Natural killer cell (primary cell): ENCODE results near the gene LDAH. TPM values are rescaled to one million over a fixed set of nuclear protein-coding genes. Genes with fewer than 3 reads are reported as not detected.

Experiments
- ATAC-seq, 3 donors: fragments of 150-1000 bp in 2 of 3; fragments of 200-7000 bp in 1 of 3; cut with Tn5 transposase; 1 replicate in 1 of 3; 2 replicates in 2 of 3; pipeline ENCODE4 v1.10.0; 2021; ENCODE audit warnings: mild to moderate bottlenecking in 2 of 3, moderate library complexity in 2 of 3
- DNase-seq, 2 donors: peaks; one replicate each; pipeline versions ENCODE4 v3.0.0 to v3.0.0-alpha.2; 2013 to 2021; ENCODE audit warnings: mixed read lengths in 1 of 2
- H3K27ac ChIP-seq: one replicate; pipeline ENCODE4 v1.5.1; 2013; ENCODE audit warnings: mild to moderate bottlenecking, low read length
- H3K27me3 ChIP-seq: one replicate; pipeline ENCODE4 v1.6.1; 2013; ENCODE audit warnings: low read length; ENCODE audit not compliant: control insufficient read depth, insufficient read depth
- H3K36me3 ChIP-seq: one replicate; pipeline ENCODE4 v1.6.1; 2013; ENCODE audit warnings: low read length; ENCODE audit not compliant: control insufficient read depth, insufficient read depth
- H3K4me1 ChIP-seq: one replicate; pipeline ENCODE4 v1.6.1; 2013; ENCODE audit warnings: low read length; ENCODE audit not compliant: control insufficient read depth, insufficient read depth
- H3K4me3 ChIP-seq: one replicate; pipeline ENCODE4 v1.5.1; 2013; ENCODE audit warnings: low read length
- H3K9me3 ChIP-seq: one replicate; pipeline ENCODE4 v1.6.1; 2013; ENCODE audit warnings: low read length; ENCODE audit not compliant: control insufficient read depth, insufficient read depth
- H3K27ac Mint-ChIP-seq, 2 donors: one replicate each; pipeline ENCODE4 v1.8.0; 2022; ENCODE audit warnings: mild to moderate bottlenecking in 2 of 2, mixed read lengths in 2 of 2, moderate library complexity in 1 of 2
- H3K27me3 Mint-ChIP-seq, 2 donors: one replicate each; pipeline ENCODE4 v1.8.0; 2022; ENCODE audit warnings: low read depth in 2 of 2, mixed read lengths in 2 of 2
- H3K36me3 Mint-ChIP-seq: one replicate; pipeline ENCODE4 v1.8.0; 2022; ENCODE audit warnings: mixed read lengths
- H3K4me1 Mint-ChIP-seq, 2 donors: one replicate each; pipeline ENCODE4 v1.8.0; 2022; ENCODE audit warnings: mixed read lengths in 2 of 2
- H3K4me3 Mint-ChIP-seq: one replicate; pipeline ENCODE4 v1.8.0; 2022; ENCODE audit warnings: mild to moderate bottlenecking, moderate library complexity, mixed read lengths
- H3K9me3 Mint-ChIP-seq, 2 donors: one replicate each; pipeline ENCODE4 v1.8.0; 2022; ENCODE audit warnings: mixed read lengths in 2 of 2
- CTCF ChIP-seq: fragments of 200-600 bp; IDR thresholded peaks from one replicate; pipeline ENCODE4 v1.8.0; 2022; ENCODE audit warnings: antibody characterized with exemption
- WGBS: methylation state at CpG from one replicate; pipeline ENCODE4 v1.1.7; 2013; ENCODE audit warnings: missing lambda C conversion rate; ENCODE audit not compliant: insufficient coverage; 5-methylcytosine and 5-hydroxymethylcytosine counted together
- intact Hi-C: fragments of 100-400 bp; cut with micrococcal nuclease; formaldehyde crosslinking; loops from one replicate; pipeline ENCODE4 v1.14.2; 2022
- total RNA-seq, 4 donors: library from RNA; stranded (reverse); fragments of 120-200 nt in 1 of 4; gene quantifications; one replicate each; pipeline versions ENCODE4 v1.2.3 to v1.2.4, GENCODE V29; 2013 to 2022

Gene LDAH
- total RNA-seq, 3 donors from 2014 or later (not counting 1 experiment from before 2014, with no cell fraction given), result 14.5 to 25.6 (median 17.2) TPM

GRCh38 chr2:20660506-20661420 lies 162.1 kb downstream of the LDAH start:
- Mint-ChIP-seq H3K4me3 (no peak overlapping the region), H3K27ac (no peak overlapping the region), H3K27me3 (peaks cover 59 to 65% of the 10 kb centered on the region in 2 donors), H3K36me3 (no peaks in the 10 kb centered on the region), H3K4me1 (no peaks in the 10 kb centered on the region), H3K9me3 (no peaks in the 10 kb centered on the region)
- no peak for TF ChIP-seq CTCF
- Histone ChIP-seq H3K9me3 (no peaks in the 10 kb centered on the region), H3K36me3 (no peaks in the 10 kb centered on the region), H3K4me3 (no peak overlapping the region), H3K4me1 (peaks cover 7% of the 10 kb centered on the region), H3K27me3 (peaks cover 25% of the 10 kb centered on the region), H3K27ac (no peak overlapping the region)
- no peak for DNase-seq
- 64% methylated on average over 8 of the region's 8 CpGs for WGBS
- ATAC-seq, result no peak
- intact Hi-C loops, result loop anchor here (1.0 to 2.0 kb wide), 2 partner anchors 162 to 303 kb away; partner anchors contain the start of gene LDAH

- H3K4me1 ChIP-seq, result no peaks in the 10 kb centered on the region
- no peak overlapping the region for H3K27ac ChIP-seq
- H3K9me3 ChIP-seq, result no peaks in the 10 kb centered on the region
- Mint-ChIP-seq H3K27me3 (peaks cover 41 to 50% of the 10 kb centered on the region in 2 donors), H3K4me1 (peaks cover 0 to 2% of the 10 kb centered on the region in 2 donors), H3K4me3 (no peak overlapping the region), H3K36me3 (no peaks in the 10 kb centered on the region), H3K27ac (no peak overlapping the region), H3K9me3 (no peaks in the 10 kb centered on the region)
- ATAC-seq, result no peak
- no peak for TF ChIP-seq CTCF
- H3K4me3 ChIP-seq, result no peak overlapping the region
- intact Hi-C loops, result no loop called here
- no peaks in the 10 kb centered on the region for H3K36me3 ChIP-seq
- peaks cover 9% of the 10 kb centered on the region for H3K27me3 ChIP-seq
- DNase-seq, result no peak
- WGBS, result 66% methylated on average over 3 of the region's 4 CpGs
Measured at GRCh38 chr2:20657522-20658235, 165.2 kb downstream of the LDAH start.

DNA sequence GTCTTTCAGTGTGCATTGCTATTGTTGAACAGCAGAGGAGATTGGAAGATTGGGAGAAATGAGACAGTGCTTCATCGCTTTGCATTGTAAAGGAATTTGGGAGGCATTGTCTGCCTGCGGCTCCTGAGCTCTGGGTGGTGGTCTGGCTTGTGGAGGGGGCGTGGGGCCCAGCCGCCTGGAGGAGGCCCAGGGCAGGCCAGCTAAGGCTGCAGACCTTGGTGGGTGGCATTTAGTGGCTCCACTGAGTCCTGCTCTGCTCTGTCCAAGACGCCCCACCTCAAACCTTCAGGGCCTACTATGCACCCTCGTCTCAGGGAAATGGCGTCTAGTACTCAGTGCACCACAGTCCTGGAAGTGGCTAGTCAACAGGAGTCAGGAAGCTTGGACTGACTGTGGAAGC lies 166.3 kb downstream of the LDAH start:
- TF ChIP-seq CTCF, result no peak
- ATAC-seq (no peak), DNase-seq (no peak)
- Histone ChIP-seq H3K9me3 (no peaks in the 10 kb centered on the region), H3K27me3 (peaks cover 1% of the 10 kb centered on the region), H3K4me3 (no peak overlapping the region), H3K27ac (no peak overlapping the region), H3K4me1 (peaks cover 4% of the 10 kb centered on the region), H3K36me3 (no peaks in the 10 kb centered on the region)
- Mint-ChIP-seq H3K4me1 (peaks cover 7 to 11% of the 10 kb centered on the region in 2 donors), H3K27ac (no peak overlapping the region), H3K36me3 (no peaks in the 10 kb centered on the region), H3K9me3 (no peaks in the 10 kb centered on the region), H3K27me3 (peaks cover 33 to 41% of the 10 kb centered on the region in 2 donors), H3K4me3 (no peak overlapping the region)
- intact Hi-C loops, result no loop called here
- WGBS, result 93% methylated on average over 7 of the region's 7 CpGs
